HEK293 (cell line): ENCODE measurements around the gene OR2S2.
A peak's percentile ranks its signal among the peaks of the same experiment; 100 is the strongest.

Source experiments
- CTCF ChIA-PET: fragments of 350-600 bp; formaldehyde crosslinking; extraction: SDS; loops from one replicate; lab custom pipeline; 2021; ENCODE audit warnings: antibody characterized with exemption; lab: Yijun Ruan, JAX
- POLR2A ChIA-PET: fragments of 300-600 bp; formaldehyde crosslinking; extraction: SDS; loops from one replicate; lab custom pipeline; 2020; ENCODE audit warnings: antibody characterized with exemption, inconsistent platforms; lab: Yijun Ruan, JAX
- H3K27ac ChIP-seq: fragments of 200-500 bp; sonication (Bioruptor generic); 2 replicates; pipeline ENCODE4 v1.5.1; 2014; ENCODE audit warnings: low read depth, low read length, control low read depth, inconsistent platforms; ENCODE audit errors: extremely low read depth
- H3K36me3 ChIP-seq, 2 experiments: fragments of 200-500 bp in 1 of 2; sonication (Bioruptor generic) in 1 of 2; 1 replicate in 1 of 2; 2 replicates in 1 of 2; pipeline ENCODE4 v1.5.1; 2014 to 2017; ENCODE audit warnings: inconsistent platforms in 2 of 2, low read length in 2 of 2; ENCODE audit not compliant: control insufficient read depth in 2 of 2, insufficient read depth in 1 of 2
- H3K4me1 ChIP-seq: fragments of 200-500 bp; sonication (Bioruptor generic); 2 replicates; pipeline ENCODE4 v1.5.1; 2014; ENCODE audit warnings: mild to moderate bottlenecking, low read length, inconsistent platforms; ENCODE audit not compliant: control insufficient read depth, insufficient read depth
- H3K4me3 ChIP-seq: 2 replicates; pipeline ENCODE4 v1.5.1; 2011; ENCODE audit warnings: low read depth, mild to moderate bottlenecking, control low read depth, low read length, moderate library complexity
- H3K9me3 ChIP-seq: fragments of 200-500 bp; sonication (Bioruptor generic); 2 replicates; pipeline ENCODE4 v1.5.1; 2014; ENCODE audit warnings: low read depth, low read length, inconsistent platforms; ENCODE audit not compliant: control insufficient read depth, insufficient read depth
- BCL11B ChIP-seq: fragments of 450-650 bp; formaldehyde crosslinking; IDR thresholded peaks from 2 replicates; pipeline ENCODE4 v1.5.1; 2016; ENCODE audit warnings: low read depth, missing biosample characterization, missing genetic modification characterization
- FEZF1 ChIP-seq: fragments of 450-650 bp; formaldehyde crosslinking; IDR thresholded peaks from 2 replicates; pipeline ENCODE4 v1.5.1; 2016; ENCODE audit warnings: missing biosample characterization, missing genetic modification characterization
- GLI4 ChIP-seq: fragments of 450-650 bp; formaldehyde crosslinking; IDR thresholded peaks from 2 replicates; pipeline ENCODE4 v1.5.1; 2016; ENCODE audit warnings: missing biosample characterization, missing genetic modification characterization
- KLF8 ChIP-seq: fragments of 450-650 bp; formaldehyde crosslinking; IDR thresholded peaks from 2 replicates; pipeline ENCODE4 v1.5.1; 2016; ENCODE audit warnings: missing biosample characterization, missing genetic modification characterization
- ZBTB1 ChIP-seq: fragments of 450-650 bp; formaldehyde crosslinking; IDR thresholded peaks from 2 replicates; pipeline ENCODE4 v1.5.1; 2016; ENCODE audit warnings: missing biosample characterization, missing genetic modification characterization
- ZBTB17 ChIP-seq: fragments of 450-650 bp; formaldehyde crosslinking; IDR thresholded peaks from 2 replicates; pipeline ENCODE4 v1.5.1; 2016; ENCODE audit warnings: missing biosample characterization, missing genetic modification characterization
- ZIC2 ChIP-seq: fragments of 450-650 bp; formaldehyde crosslinking; IDR thresholded peaks from 2 replicates; pipeline ENCODE4 v1.5.1; 2016; ENCODE audit warnings: missing biosample characterization, missing genetic modification characterization
- ZNF10 ChIP-seq: fragments of 450-650 bp; formaldehyde crosslinking; IDR thresholded peaks from 2 replicates; pipeline ENCODE4 v1.5.1; 2017; ENCODE audit warnings: missing biosample characterization, missing genetic modification characterization
- ZNF138 ChIP-seq: fragments of 450-650 bp; formaldehyde crosslinking; IDR thresholded peaks from 2 replicates; pipeline ENCODE4 v1.5.1; 2016; ENCODE audit warnings: missing biosample characterization, missing genetic modification characterization, borderline replicate concordance
- ZNF140 ChIP-seq: fragments of 450-650 bp; formaldehyde crosslinking; IDR thresholded peaks from 2 replicates; pipeline ENCODE4 v1.5.1; 2016; ENCODE audit warnings: missing biosample characterization, missing genetic modification characterization
- ZNF16 ChIP-seq: fragments of 450-650 bp; formaldehyde crosslinking; IDR thresholded peaks from 2 replicates; pipeline ENCODE4 v1.5.1; 2016; ENCODE audit warnings: low read depth, missing biosample characterization, missing genetic modification characterization
- ZNF335 ChIP-seq: fragments of 450-650 bp; formaldehyde crosslinking; conservative IDR thresholded peaks from 2 replicates; pipeline ENCODE4 v1.5.1; 2016; ENCODE audit warnings: missing biosample characterization, missing genetic modification characterization
- ZNF341 ChIP-seq: fragments of 450-650 bp; formaldehyde crosslinking; IDR thresholded peaks from 2 replicates; pipeline ENCODE4; 2016; ENCODE audit warnings: low read depth, missing biosample characterization, missing genetic modification characterization
- ZNF37A ChIP-seq: fragments of 450-650 bp; IDR thresholded peaks from 2 replicates; pipeline ENCODE4 v1.5.1; 2018; ENCODE audit warnings: missing biosample characterization, missing genetic modification characterization
- ZNF510 ChIP-seq: fragments of 450-650 bp; formaldehyde crosslinking; IDR thresholded peaks from 2 replicates; pipeline ENCODE4 v1.5.1; 2018; ENCODE audit warnings: mild to moderate bottlenecking, missing genetic modification characterization, missing biosample characterization; ENCODE audit not compliant: insufficient replicate concordance
- ZNF548 ChIP-seq: fragments of 450-650 bp; formaldehyde crosslinking; IDR thresholded peaks from 2 replicates; pipeline ENCODE4 v1.5.1; 2016; ENCODE audit warnings: missing biosample characterization, missing genetic modification characterization
- ZNF610 ChIP-seq: fragments of 450-650 bp; formaldehyde crosslinking; IDR thresholded peaks from 2 replicates; pipeline ENCODE4 v1.5.1; 2016; ENCODE audit warnings: missing biosample characterization, missing genetic modification characterization, borderline replicate concordance
- ZNF621 ChIP-seq: fragments of 450-650 bp; formaldehyde crosslinking; IDR thresholded peaks from 2 replicates; pipeline ENCODE4 v1.5.1; 2017; ENCODE audit warnings: missing biosample characterization, missing genetic modification characterization
- ZNF76 ChIP-seq: fragments of 450-650 bp; formaldehyde crosslinking; IDR thresholded peaks from 2 replicates; pipeline ENCODE4; 2016; ENCODE audit warnings: low read depth, missing biosample characterization, missing genetic modification characterization, borderline replicate concordance
- ZNF791 ChIP-seq: fragments of 450-650 bp; formaldehyde crosslinking; IDR thresholded peaks from 2 replicates; pipeline ENCODE4 v1.5.1; 2016; ENCODE audit warnings: missing biosample characterization, missing genetic modification characterization
- ZSCAN23 ChIP-seq: fragments of 450-650 bp; formaldehyde crosslinking; IDR thresholded peaks from 2 replicates; pipeline ENCODE4 v1.5.1; 2016; ENCODE audit warnings: missing biosample characterization, missing genetic modification characterization
- TF ChIP-seq, protein P1 (sequence below): fragments of 450-650 bp; formaldehyde crosslinking; IDR thresholded peaks from 2 replicates; pipeline ENCODE4 v1.5.1; 2016; ENCODE audit warnings: missing biosample characterization, missing genetic modification characterization
- TF ChIP-seq, protein P2 (sequence below): fragments of 450-650 bp; formaldehyde crosslinking; IDR thresholded peaks from 2 replicates; pipeline ENCODE4 v1.5.1; 2016; ENCODE audit warnings: missing biosample characterization, missing genetic modification characterization
- TF ChIP-seq, protein P3 (sequence below): fragments of 450-650 bp; formaldehyde crosslinking; IDR thresholded peaks from 2 replicates; pipeline ENCODE4 v1.5.1; 2016; ENCODE audit warnings: missing biosample characterization, missing genetic modification characterization, low read depth
- TF ChIP-seq, protein P4 (sequence below): sonication (generic); formaldehyde crosslinking; IDR thresholded peaks from 2 replicates; pipeline ENCODE4 v1.8.1; 2022; ENCODE audit warnings: mild to moderate bottlenecking, moderate library complexity, missing genetic modification reagents

The OR2S2 gene

DNA sequence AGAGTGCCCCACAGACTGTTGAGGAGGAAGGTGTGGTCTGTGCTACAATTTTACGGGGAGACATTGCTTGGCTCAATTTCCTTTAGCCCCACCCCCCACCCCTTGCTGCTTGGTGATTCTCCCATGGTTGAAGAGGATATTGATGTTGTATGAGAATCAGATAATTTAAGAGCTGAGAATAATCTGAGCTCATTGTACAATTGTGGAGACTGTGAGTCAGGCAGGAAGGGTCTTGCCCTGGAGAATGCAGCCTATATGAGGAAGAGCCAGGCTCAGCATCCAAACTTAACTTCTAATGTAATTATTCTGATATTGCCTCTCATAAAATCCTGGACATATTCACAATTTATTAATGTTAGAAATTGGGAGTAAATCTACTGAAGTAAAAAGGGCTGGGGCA lies 26.1 kb upstream of the OR2S2 start:
- Histone ChIP-seq H3K27ac (no peak overlapping the region), H3K4me3 (no peak overlapping the region), H3K4me1 (no peaks in the 10 kb centered on the region), H3K36me3 (no peaks in the 10 kb centered on the region), H3K9me3 (no peaks in the 10 kb centered on the region)
- TF ChIP-seq ZNF37A: no peak
- no peak for TF ChIP-seq ZNF791 (tag by site-specific recombination)
- TF ChIP-seq ZNF16 (tag by site-specific recombination): no peak
- TF ChIP-seq, protein P1, sequence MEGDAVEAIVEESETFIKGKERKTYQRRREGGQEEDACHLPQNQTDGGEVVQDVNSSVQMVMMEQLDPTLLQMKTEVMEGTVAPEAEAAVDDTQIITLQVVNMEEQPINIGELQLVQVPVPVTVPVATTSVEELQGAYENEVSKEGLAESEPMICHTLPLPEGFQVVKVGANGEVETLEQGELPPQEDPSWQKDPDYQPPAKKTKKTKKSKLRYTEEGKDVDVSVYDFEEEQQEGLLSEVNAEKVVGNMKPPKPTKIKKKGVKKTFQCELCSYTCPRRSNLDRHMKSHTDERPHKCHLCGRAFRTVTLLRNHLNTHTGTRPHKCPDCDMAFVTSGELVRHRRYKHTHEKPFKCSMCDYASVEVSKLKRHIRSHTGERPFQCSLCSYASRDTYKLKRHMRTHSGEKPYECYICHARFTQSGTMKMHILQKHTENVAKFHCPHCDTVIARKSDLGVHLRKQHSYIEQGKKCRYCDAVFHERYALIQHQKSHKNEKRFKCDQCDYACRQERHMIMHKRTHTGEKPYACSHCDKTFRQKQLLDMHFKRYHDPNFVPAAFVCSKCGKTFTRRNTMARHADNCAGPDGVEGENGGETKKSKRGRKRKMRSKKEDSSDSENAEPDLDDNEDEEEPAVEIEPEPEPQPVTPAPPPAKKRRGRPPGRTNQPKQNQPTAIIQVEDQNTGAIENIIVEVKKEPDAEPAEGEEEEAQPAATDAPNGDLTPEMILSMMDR (tag by site-specific recombination): no peak
- TF ChIP-seq ZNF335 (tag by site-specific recombination): no peak
- TF ChIP-seq ZNF140 (tag by site-specific recombination): no peak
- TF ChIP-seq, protein P2, sequence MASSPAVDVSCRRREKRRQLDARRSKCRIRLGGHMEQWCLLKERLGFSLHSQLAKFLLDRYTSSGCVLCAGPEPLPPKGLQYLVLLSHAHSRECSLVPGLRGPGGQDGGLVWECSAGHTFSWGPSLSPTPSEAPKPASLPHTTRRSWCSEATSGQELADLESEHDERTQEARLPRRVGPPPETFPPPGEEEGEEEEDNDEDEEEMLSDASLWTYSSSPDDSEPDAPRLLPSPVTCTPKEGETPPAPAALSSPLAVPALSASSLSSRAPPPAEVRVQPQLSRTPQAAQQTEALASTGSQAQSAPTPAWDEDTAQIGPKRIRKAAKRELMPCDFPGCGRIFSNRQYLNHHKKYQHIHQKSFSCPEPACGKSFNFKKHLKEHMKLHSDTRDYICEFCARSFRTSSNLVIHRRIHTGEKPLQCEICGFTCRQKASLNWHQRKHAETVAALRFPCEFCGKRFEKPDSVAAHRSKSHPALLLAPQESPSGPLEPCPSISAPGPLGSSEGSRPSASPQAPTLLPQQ (tag by site-specific recombination): no peak
- TF ChIP-seq ZNF341 (tag by site-specific recombination): no peak
- TF ChIP-seq GLI4: no peak
- no peak for TF ChIP-seq ZNF548 (tag by site-specific recombination)
- TF ChIP-seq, protein P3, sequence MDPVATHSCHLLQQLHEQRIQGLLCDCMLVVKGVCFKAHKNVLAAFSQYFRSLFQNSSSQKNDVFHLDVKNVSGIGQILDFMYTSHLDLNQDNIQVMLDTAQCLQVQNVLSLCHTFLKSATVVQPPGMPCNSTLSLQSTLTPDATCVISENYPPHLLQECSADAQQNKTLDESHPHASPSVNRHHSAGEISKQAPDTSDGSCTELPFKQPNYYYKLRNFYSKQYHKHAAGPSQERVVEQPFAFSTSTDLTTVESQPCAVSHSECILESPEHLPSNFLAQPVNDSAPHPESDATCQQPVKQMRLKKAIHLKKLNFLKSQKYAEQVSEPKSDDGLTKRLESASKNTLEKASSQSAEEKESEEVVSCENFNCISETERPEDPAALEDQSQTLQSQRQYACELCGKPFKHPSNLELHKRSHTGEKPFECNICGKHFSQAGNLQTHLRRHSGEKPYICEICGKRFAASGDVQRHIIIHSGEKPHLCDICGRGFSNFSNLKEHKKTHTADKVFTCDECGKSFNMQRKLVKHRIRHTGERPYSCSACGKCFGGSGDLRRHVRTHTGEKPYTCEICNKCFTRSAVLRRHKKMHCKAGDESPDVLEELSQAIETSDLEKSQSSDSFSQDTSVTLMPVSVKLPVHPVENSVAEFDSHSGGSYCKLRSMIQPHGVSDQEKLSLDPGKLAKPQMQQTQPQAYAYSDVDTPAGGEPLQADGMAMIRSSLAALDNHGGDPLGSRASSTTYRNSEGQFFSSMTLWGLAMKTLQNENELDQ (tag by site-specific recombination): no peak
- CTCF ChIA-PET: interaction anchor here (0.6 to 1.9 kb wide), 8 partner anchors 21 to 1579 kb away, joined by 3 to 7 read pairs (median 3); no protein-coding TSS in a partner anchor
- POLR2A ChIA-PET: no interaction called here

DNA sequence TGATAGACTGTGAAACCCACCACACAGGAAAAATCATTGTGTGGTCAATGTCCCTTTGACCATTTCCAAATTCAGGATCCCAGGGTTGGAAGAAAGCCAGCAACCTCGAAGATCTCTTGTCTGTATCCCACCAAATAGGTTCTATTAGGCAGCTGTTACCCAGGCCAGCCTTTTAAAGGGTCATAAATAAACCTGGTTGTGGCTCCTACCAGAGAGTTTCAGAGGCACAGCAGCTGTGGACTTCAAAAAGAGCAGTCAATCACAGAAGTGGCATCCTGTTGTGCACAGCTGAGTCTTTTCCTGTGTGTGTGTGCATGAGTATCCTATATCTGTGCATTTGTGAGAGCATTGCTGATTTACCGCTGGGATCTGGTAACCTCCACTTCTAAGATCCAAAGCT lies 23.7 kb upstream of the OR2S2 start:
- Histone ChIP-seq H3K9me3 (no peaks in the 10 kb centered on the region), H3K27ac (no peak overlapping the region), H3K4me3 (no peak overlapping the region)
- ChIA-PET CTCF (interaction anchor here (1.1 to 3.0 kb wide), 3 partner anchors 26 to 41 kb away, joined by 5 to 13 read pairs (median 6); no protein-coding TSS in a partner anchor), POLR2A (no interaction called here)
- 0 out of 2 replicates have a peak, but pooled peaks have one; percentile 13 for TF ChIP-seq ZIC2
- TF ChIP-seq ZNF621 (tag by site-specific recombination): no peak
- peak; percentile 57 for TF ChIP-seq FEZF1 (tag by site-specific recombination)
- TF ChIP-seq, all 188 proteins: peak for 2
- H3K36me3 ChIP-seq: no peaks in the 10 kb centered on the region
- H3K4me1 ChIP-seq: no peaks in the 10 kb centered on the region

DNA sequence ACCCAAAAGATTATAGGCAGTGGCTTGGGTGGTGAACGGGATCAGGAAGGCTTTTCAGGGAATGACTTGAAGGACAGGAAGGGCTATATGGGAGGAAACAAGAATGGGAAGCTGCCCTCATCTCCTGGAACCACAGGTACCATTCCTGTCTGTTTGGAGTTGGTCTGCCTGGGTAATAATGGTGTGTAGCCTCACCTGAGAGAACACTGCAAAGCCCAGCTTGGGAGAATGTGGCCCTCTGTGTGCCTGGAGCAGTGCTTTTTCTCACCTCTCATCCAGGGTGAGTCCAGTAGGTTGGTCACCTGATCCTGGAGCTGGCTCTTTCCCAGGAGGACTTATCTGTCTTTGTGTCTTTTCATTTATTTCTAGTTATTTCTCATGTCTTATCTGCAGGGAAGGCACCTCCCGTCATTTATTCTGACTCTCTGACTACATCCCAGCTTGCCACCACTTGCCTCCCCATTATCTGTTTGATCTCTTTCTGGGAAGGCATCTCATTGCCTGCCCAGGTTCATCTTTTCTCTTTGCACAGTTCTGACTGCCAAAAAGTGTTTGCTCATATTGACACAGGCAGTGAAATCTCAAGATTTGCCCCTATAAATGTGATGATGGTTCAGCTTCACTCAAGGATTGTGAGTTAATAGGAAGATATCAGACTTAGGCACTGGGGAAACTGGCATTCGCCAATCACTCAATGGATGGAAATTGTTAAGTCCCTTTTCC lies 22.5 kb upstream of the OR2S2 start:
- H3K36me3 ChIP-seq: no peaks in the 10 kb centered on the region
- no peak overlapping the region for H3K4me3 ChIP-seq
- no peak overlapping the region for H3K27ac ChIP-seq
- no peaks in the 10 kb centered on the region for H3K4me1 ChIP-seq
- CTCF ChIA-PET: interaction anchor here (1.3 to 3.0 kb wide), 3 partner anchors 25 to 43 kb away, joined by 5 to 13 read pairs (median 6); no protein-coding TSS in a partner anchor
- POLR2A ChIA-PET: no interaction called here
- H3K9me3 ChIP-seq: no peaks in the 10 kb centered on the region
- TF ChIP-seq, protein P4, sequence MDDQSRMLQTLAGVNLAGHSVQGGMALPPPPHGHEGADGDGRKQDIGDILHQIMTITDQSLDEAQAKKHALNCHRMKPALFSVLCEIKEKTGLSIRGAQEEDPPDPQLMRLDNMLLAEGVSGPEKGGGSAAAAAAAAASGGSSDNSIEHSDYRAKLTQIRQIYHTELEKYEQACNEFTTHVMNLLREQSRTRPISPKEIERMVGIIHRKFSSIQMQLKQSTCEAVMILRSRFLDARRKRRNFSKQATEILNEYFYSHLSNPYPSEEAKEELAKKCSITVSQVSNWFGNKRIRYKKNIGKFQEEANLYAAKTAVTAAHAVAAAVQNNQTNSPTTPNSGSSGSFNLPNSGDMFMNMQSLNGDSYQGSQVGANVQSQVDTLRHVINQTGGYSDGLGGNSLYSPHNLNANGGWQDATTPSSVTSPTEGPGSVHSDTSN: no peak
- TF ChIP-seq ZNF548 (tag by site-specific recombination) (no peak), ZSCAN23 (tag by site-specific recombination) (no peak), ZNF341 (tag by site-specific recombination) (no peak), KLF8 (tag by site-specific recombination) (no peak), ZNF76 (no peak), ZNF138 (tag by site-specific recombination) (no peak), ZBTB17 (tag by site-specific recombination) (no peak), ZNF510 (tag by site-specific recombination) (no peak), ZNF610 (tag by site-specific recombination) (no peak), BCL11B (tag by site-specific recombination) (no peak), ZBTB1 (tag by site-specific recombination) (no peak), ZNF10 (no peak)
